ENCODE results near the gene CELF5. TPM values are rescaled to one million over a fixed set of nuclear protein-coding genes. Genes with fewer than 3 reads are reported as not detected.

CELF5 gene
- total RNA-seq, 1 experiment from 2014 or later = 2.5 TPM

- POLR2A ChIA-PET = no interaction called here
- H3K9ac ChIP-seq (ENCODE audit: low read length) = no peak overlapping the region
Observed at GRCh38 chr19:3225169-3225485, 666 bp downstream of the CELF5 start.

More at GRCh38 chr19:3225169-3225485, 666 bp downstream of the CELF5 start:
- no peak for ATAC-seq
- Histone ChIP-seq H4K20me1 (ENCODE audit: insufficient read depth) (no peaks in the 10 kb centered on the region), H3K36me3 (ENCODE audit: control insufficient read depth in 1 of 2, insufficient read depth in 2 of 2, low read length in 2 of 2) (no peaks in the 10 kb centered on the region), H3K4me3 (replicated peaks in 1 of 2; ENCODE audit: low read depth in 1 of 2, low read length in 2 of 2) (no peak overlapping the region), H3K27me3 (ENCODE audit: insufficient read depth, low read length) (peaks cover 8% of the 10 kb centered on the region), H3K79me2 (ENCODE audit: insufficient read depth, low read length) (no peaks in the 10 kb centered on the region), H3K9me2 (ENCODE audit: insufficient read depth) (no peaks in the 10 kb centered on the region), H3K4me2 (ENCODE audit: low read length) (no peak overlapping the region), H3K9me3 (ENCODE audit: control insufficient read depth in 1 of 2, insufficient read depth in 1 of 2, low read depth in 1 of 2, low read length in 2 of 2) (no peaks in the 10 kb centered on the region), H2AFZ (ENCODE audit: low read depth, low read length, poor library complexity, severe bottlenecking) (no peak overlapping the region), H3K27ac (ENCODE audit: low read depth, low read length) (no peak overlapping the region), H3K4me1 (ENCODE audit: control insufficient read depth in 1 of 2, insufficient read depth in 2 of 2, low read length in 2 of 2) (no peaks in the 10 kb centered on the region; a peak in 1 of 4 replicates)
- intact Hi-C loops (cut with micrococcal nuclease) = no loop called here
- CTCF ChIA-PET = interaction anchor here (0.7 kb wide), 1 partner anchor 9 kb away, joined by 3 read pairs; no protein-coding TSS in a partner anchor
- no peak for TF ChIP-seq CEBPB (IDR thresholded peaks at IDR 0.05; ENCODE audit: low read depth)
- no peak for TF ChIP-seq REST (IDR thresholded peaks at IDR 0.05; ENCODE audit: low read depth)
- no peak for TF ChIP-seq RAD21 (IDR thresholded peaks at IDR 0.05; ENCODE audit: low read depth)
- TF ChIP-seq EZH2phosphoT487 (IDR thresholded peaks at IDR 0.05; ENCODE audit: borderline replicate concordance) = no peak
- no peak for TF ChIP-seq FOSL1 (IDR thresholded peaks at IDR 0.05; ENCODE audit: low read depth)
- TF ChIP-seq POLR2A (IDR thresholded peaks at IDR 0.05; ENCODE audit: borderline replicate concordance, extremely low read depth, insufficient read depth, insufficient read length) = no peak
- TF ChIP-seq ZNF274 (IDR thresholded peaks at IDR 0.05; ENCODE audit: low read depth, low read length) = no peak
- no peak for TF ChIP-seq CTCF (IDR thresholded peaks at IDR 0.05 in 2 of 3, conservative IDR thresholded peaks at IDR 0.05 in 1 of 3; ENCODE audit: borderline replicate concordance in 1 of 3, insufficient read depth in 1 of 3, low read depth in 2 of 3, low read length in 2 of 3)
- no peak for TF ChIP-seq POLR2AphosphoS5 (IDR thresholded peaks at IDR 0.05; ENCODE audit: low read depth, low read length)
- no peak for TF ChIP-seq SRF (IDR thresholded peaks at IDR 0.05; ENCODE audit: low read depth)
- no peak for TF ChIP-seq YY1 (IDR thresholded peaks at IDR 0.05; ENCODE audit: extremely low read depth, insufficient replicate concordance, low read depth, low read length)
- no peak for TF ChIP-seq ATF3 (IDR thresholded peaks at IDR 0.05)
- no peak for TF ChIP-seq SP1 (IDR thresholded peaks at IDR 0.05; ENCODE audit: low read depth)
- TF ChIP-seq ZFX (IDR thresholded peaks at IDR 0.05) = no peak
- BruUV-seq (replicated peaks) = no TSS peak
- RAD21 ChIA-PET (ENCODE audit: low non-redundant PET in 1 of 2, low total read pairs in 2 of 2, uncharacterized antibody in 2 of 2, unreplicated experiment in 2 of 2) = no interaction called here
- no peak for DNase-seq (ENCODE audit: low read depth, low spot score)

All from HCT116 (cell line).